ENCODE results near the gene PGM5.

The PGM5 gene

GRCh38 chr9:68540712-68541535 is 184.5 kb downstream of the PGM5 start, which contains the start of gene TMEM252:
Gene TMEM252 (minus strand): TSS chr9:68540883. CDS start chr9:68540814, 69 bp downstream.
- DNase-seq (ENCODE audit: low spot score), result no peak

- no peak for DNase-seq (ENCODE audit: low spot score)
Observed at GRCh38 chr9:68541568-68541967, 185.2 kb downstream of the PGM5 start.

- no peak for DNase-seq (ENCODE audit: low spot score)
Observed at GRCh38 chr9:68545033-68545705, 188.8 kb downstream of the PGM5 start.

- peak; percentile 55 for DNase-seq (ENCODE audit: low spot score)
Observed at GRCh38 chr9:68546596-68547390, 190.4 kb downstream of the PGM5 start.

- DNase-seq (ENCODE audit: low spot score), result no peak
Observed at GRCh38 chr9:68547417-68547816, 191.0 kb downstream of the PGM5 start.

GRCh38 chr9:68548241-68548640 is 191.8 kb downstream of the PGM5 start:
- no peak for DNase-seq (ENCODE audit: low spot score)

- DNase-seq (ENCODE audit: low spot score), result no peak
Observed at GRCh38 chr9:68551191-68551590, 194.8 kb downstream of the PGM5 start.

- DNase-seq (ENCODE audit: low spot score), result no peak
Observed at GRCh38 chr9:68552700-68553476, 196.5 kb downstream of the PGM5 start.

GRCh38 chr9:68555437-68556150 is 199.2 kb downstream of the PGM5 start:
- no peak for DNase-seq (ENCODE audit: low spot score)

GRCh38 chr9:68558545-68558944 is 202.1 kb downstream of the PGM5 start:
- no peak for DNase-seq (ENCODE audit: low spot score)

GRCh38 chr9:68560071-68560844 is 203.8 kb downstream of the PGM5 start:
- peak; percentile 16 for DNase-seq (ENCODE audit: low spot score)

- DNase-seq (ENCODE audit: low spot score), result no peak
Observed at GRCh38 chr9:68562461-68562860, 206.1 kb downstream of the PGM5 start.

GRCh38 chr9:68567565-68567964 is 211.2 kb downstream of the PGM5 start:
- no peak for DNase-seq (ENCODE audit: low spot score)

- DNase-seq (ENCODE audit: low spot score), result no peak
Observed at GRCh38 chr9:68574150-68574549, 217.7 kb downstream of the PGM5 start.

GRCh38 chr9:68575817-68576216 is 219.4 kb downstream of the PGM5 start:
- no peak for DNase-seq (ENCODE audit: low spot score)

- no peak for DNase-seq (ENCODE audit: low spot score)
Observed at GRCh38 chr9:68577774-68578591, 221.6 kb downstream of the PGM5 start.

Measured in globus pallidus (tissue), 1 donor.